SW 1271 (cell line): ENCODE results near the gene CCND3.

ENCODE experiments used
- DNase-seq, 2 experiments: peaks; one replicate each; lab custom pipeline; 2025; lab: John Stamatoyannopoulos, UW

Gene CCND3

GRCh38 chr6:41941280-41942066 lies at the start of gene CCND3:
Gene CCND3 (minus strand): TSS chr6:41941808. CDS start chr6:41941649, 159 bp downstream.
- peak; percentile 82 to 94 for DNase-seq

- no peak for DNase-seq
Observed at GRCh38 chr6:41986339-41986738, 44.7 kb upstream of the CCND3 start.

GRCh38 chr6:41984623-41985022 lies 43.0 kb upstream of the CCND3 start:
- no peak for DNase-seq

GRCh38 chr6:41976794-41977484 lies 35.3 kb upstream of the CCND3 start:
- DNase-seq: peak in 1 of 2 experiments; percentile 10

GRCh38 chr6:41975276-41975675 lies 33.7 kb upstream of the CCND3 start:
- DNase-seq: no peak

- DNase-seq: no peak
Observed at GRCh38 chr6:41974281-41974825, 32.7 kb upstream of the CCND3 start.

GRCh38 chr6:41972826-41973225 lies 31.2 kb upstream of the CCND3 start:
- no peak for DNase-seq

- peak; percentile 8 to 60 for DNase-seq
Observed at GRCh38 chr6:41970436-41970846, 28.8 kb upstream of the CCND3 start.

GRCh38 chr6:41967312-41968287 lies 26.0 kb upstream of the CCND3 start:
- peak; percentile 46 to 84 for DNase-seq

- peak; percentile 79 to 88 for DNase-seq
Observed at GRCh38 chr6:41966961-41967311, 25.3 kb upstream of the CCND3 start.

- DNase-seq: no peak
Observed at GRCh38 chr6:41966214-41966920, 24.8 kb upstream of the CCND3 start.

GRCh38 chr6:41965429-41966213 lies 24.0 kb upstream of the CCND3 start:
- DNase-seq: no peak

GRCh38 chr6:41964201-41964887 lies 22.7 kb upstream of the CCND3 start:
- no peak for DNase-seq

- DNase-seq: no peak
Observed at GRCh38 chr6:41963371-41963770, 21.8 kb upstream of the CCND3 start.

GRCh38 chr6:41960028-41960427 lies 18.4 kb upstream of the CCND3 start:
- no peak for DNase-seq

GRCh38 chr6:41958022-41958856 lies 16.6 kb upstream of the CCND3 start:
- no peak for DNase-seq

- DNase-seq: no peak
Observed at GRCh38 chr6:41957117-41957516, 15.5 kb upstream of the CCND3 start.

- DNase-seq: no peak
Observed at GRCh38 chr6:41955412-41955811, 13.8 kb upstream of the CCND3 start.

- no peak for DNase-seq
Observed at GRCh38 chr6:41954668-41955067, 13.1 kb upstream of the CCND3 start.
